OCI-LY7 (cell line): Measurements from ENCODE around the gene DOCK4. TPM values are rescaled to one million over a fixed set of nuclear protein-coding genes. Genes with fewer than 3 reads are reported as not detected.

ENCODE experiments used
- BruUV-seq: library from RNA; stranded (reverse); fragments of 400-500 nt; replicated peaks from 2 replicates; lab custom pipeline; 2021; lab: Mats Ljungman, UMichigan
- CTCF ChIA-PET: fragments of 300-600 bp; sonication (Branson Sonifier 250); formaldehyde crosslinking; loops from one replicate; lab custom pipeline; 2022; ENCODE audit warnings: antibody characterized with exemption; ENCODE audit not compliant: unreplicated experiment; lab: Charles Lee
- POLR2A ChIA-PET: fragments of 300-600 bp; sonication (Branson Sonifier 250); formaldehyde crosslinking; loops from one replicate; lab custom pipeline; 2022; ENCODE audit warnings: antibody characterized with exemption; lab: Charles Lee
- DNase-seq: peaks from one replicate; pipeline ENCODE4 v3.0.0-alpha.2; 2015; ENCODE audit warnings: low spot score
- H2AFZ ChIP-seq: fragments of 200-600 bp; sonication (generic), shearing (Covaris generic); 2 replicates; pipeline ENCODE4 v1.6.1; 2014; ENCODE audit warnings: mild to moderate bottlenecking, antibody characterized with exemption, low read length, moderate library complexity
- H3K27ac ChIP-seq: fragments of 200-600 bp; sonication (generic); 2 replicates; pipeline ENCODE4 v1.5.1; 2014; ENCODE audit warnings: mixed run types, low read depth, mild to moderate bottlenecking, moderate library complexity, low read length, inconsistent platforms; ENCODE audit not compliant: poor library complexity, severe bottlenecking
- H3K36me3 ChIP-seq: fragments of 200-600 bp; sonication (generic); 2 replicates; pipeline ENCODE4 v1.6.1; 2014; ENCODE audit warnings: mild to moderate bottlenecking, antibody characterized with exemption, low read length, moderate library complexity, mixed read lengths; ENCODE audit not compliant: insufficient read depth
- H3K4me1 ChIP-seq: fragments of 200-600 bp; sonication (generic); 2 replicates; pipeline ENCODE4 v1.5.1; 2014; ENCODE audit warnings: mild to moderate bottlenecking, low read length; ENCODE audit not compliant: insufficient read depth, poor library complexity, severe bottlenecking
- H3K4me2 ChIP-seq: fragments of 200-600 bp; sonication (generic); 2 replicates; pipeline ENCODE4 v1.6.1; 2014; ENCODE audit warnings: mild to moderate bottlenecking, low read length
- H3K4me3 ChIP-seq: fragments of 200-600 bp; sonication (generic); 2 replicates; pipeline ENCODE4 v1.5.1; 2014; ENCODE audit warnings: mild to moderate bottlenecking, low read depth, low read length; ENCODE audit not compliant: poor library complexity, severe bottlenecking
- H3K79me2 ChIP-seq: fragments of 200-600 bp; sonication (generic); 2 replicates; pipeline ENCODE4 v1.6.1; 2016; ENCODE audit warnings: low read depth, mild to moderate bottlenecking, low read length, moderate library complexity, mixed read lengths; ENCODE audit not compliant: insufficient read depth
- H3K9me2 ChIP-seq: fragments of 200-600 bp; sonication (generic); 2 replicates; pipeline ENCODE4 v1.6.1; 2016; ENCODE audit warnings: mild to moderate bottlenecking, low read length, mixed read lengths; ENCODE audit not compliant: insufficient read depth
- H3K9me3 ChIP-seq: fragments of 200-600 bp; sonication (generic); 2 replicates; pipeline ENCODE4 v1.6.1; 2014; ENCODE audit warnings: mild to moderate bottlenecking, mixed run types, low read length, mixed read lengths
- H4K20me1 ChIP-seq: fragments of 200-600 bp; sonication (generic); 2 replicates; pipeline ENCODE4 v1.6.1; 2014; ENCODE audit warnings: mild to moderate bottlenecking, antibody characterized with exemption, low read length, moderate library complexity, mixed read lengths; ENCODE audit not compliant: insufficient read depth
- EZH2phosphoT487 ChIP-seq: fragments of 200-600 bp; sonication (generic); IDR thresholded peaks from 2 replicates; pipeline ENCODE4 v1.6.1; 2018; ENCODE audit warnings: low read depth, borderline replicate concordance, mild to moderate bottlenecking, mixed run types, antibody characterized with exemption, low read length, moderate library complexity, mixed read lengths
- intact Hi-C: fragments of 100-400 bp; cut with micrococcal nuclease; formaldehyde crosslinking; loops from one replicate; pipeline ENCODE4 v1.10.0; 2022; ENCODE audit not compliant: unreplicated experiment
- total RNA-seq, 2 experiments: library from RNA; depleted of rRNA in 1 of 2; stranded (reverse); fragments of >200 nt in 1 of 2; shearing (Covaris generic) in 1 of 2; gene quantifications; 2 replicates each; pipeline ENCODE4 v1.2.3, GENCODE V29; 2014 to 2022
- TF ChIP-seq, protein P1 (sequence below): fragments of 200-600 bp; sonication (generic); conservative IDR thresholded peaks from 2 replicates; pipeline ENCODE4 v1.5.1; 2014; ENCODE audit warnings: mild to moderate bottlenecking, antibody characterized with exemption, low read length, moderate library complexity, mixed read lengths

Gene DOCK4
- total RNA-seq, 2 experiments from 2014 or later = 0.91 to 4.9 TPM

DNA sequence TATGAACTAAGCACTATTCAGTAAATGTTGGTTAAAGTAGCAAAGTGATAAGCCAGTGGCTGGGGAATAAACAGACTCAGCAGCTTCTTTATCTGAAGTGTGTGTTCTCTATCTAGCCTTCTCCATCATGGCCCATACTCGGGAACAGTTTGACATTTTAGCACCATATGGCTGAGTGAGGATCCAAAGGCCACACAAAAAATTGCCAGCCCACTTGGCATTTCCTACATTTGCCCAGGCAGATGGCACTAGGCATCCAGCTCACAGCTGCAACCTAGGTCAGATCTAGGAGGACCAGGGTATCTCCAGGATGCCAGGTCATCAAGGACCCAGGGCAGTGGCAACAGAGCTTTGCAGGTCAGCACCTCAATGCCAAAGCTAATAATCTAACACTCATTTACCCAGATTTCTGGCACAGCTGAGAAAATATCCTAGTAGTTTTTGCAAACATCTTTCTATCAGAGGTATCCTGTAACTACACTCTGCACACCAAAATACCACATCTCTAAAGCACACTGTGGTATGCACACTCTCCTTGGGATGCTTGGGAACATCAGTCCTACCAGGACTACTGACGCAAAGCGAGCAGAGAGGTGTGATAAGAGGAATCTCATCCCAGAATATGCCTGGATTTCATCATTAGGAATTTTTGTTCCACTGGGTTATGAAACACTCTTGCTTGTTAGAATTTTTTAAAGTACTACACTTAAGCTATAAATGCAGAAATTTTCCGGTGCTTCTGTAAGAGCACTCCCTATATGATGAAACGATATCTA, 61.7 kb downstream of the DOCK4 start:
- Histone ChIP-seq H4K20me1 (no peaks in the 10 kb centered on the region), H3K79me2 (no peaks in the 10 kb centered on the region), H3K4me2 (no peak overlapping the region), H3K27ac (no peak overlapping the region), H3K4me1 (no peaks in the 10 kb centered on the region), H3K9me3 (no peaks in the 10 kb centered on the region), H3K9me2 (no peaks in the 10 kb centered on the region), H2AFZ (no peak overlapping the region), H3K36me3 (no peaks in the 10 kb centered on the region), H3K4me3 (no peak overlapping the region)
- ChIA-PET CTCF (no interaction called here), POLR2A (interaction anchor here (0.7 kb wide), 2 partner anchors 55 to 150 kb away, joined by 3 to 4 read pairs; no protein-coding TSS in a partner anchor)
- no peak for TF ChIP-seq EZH2phosphoT487
- TF ChIP-seq, protein P1, sequence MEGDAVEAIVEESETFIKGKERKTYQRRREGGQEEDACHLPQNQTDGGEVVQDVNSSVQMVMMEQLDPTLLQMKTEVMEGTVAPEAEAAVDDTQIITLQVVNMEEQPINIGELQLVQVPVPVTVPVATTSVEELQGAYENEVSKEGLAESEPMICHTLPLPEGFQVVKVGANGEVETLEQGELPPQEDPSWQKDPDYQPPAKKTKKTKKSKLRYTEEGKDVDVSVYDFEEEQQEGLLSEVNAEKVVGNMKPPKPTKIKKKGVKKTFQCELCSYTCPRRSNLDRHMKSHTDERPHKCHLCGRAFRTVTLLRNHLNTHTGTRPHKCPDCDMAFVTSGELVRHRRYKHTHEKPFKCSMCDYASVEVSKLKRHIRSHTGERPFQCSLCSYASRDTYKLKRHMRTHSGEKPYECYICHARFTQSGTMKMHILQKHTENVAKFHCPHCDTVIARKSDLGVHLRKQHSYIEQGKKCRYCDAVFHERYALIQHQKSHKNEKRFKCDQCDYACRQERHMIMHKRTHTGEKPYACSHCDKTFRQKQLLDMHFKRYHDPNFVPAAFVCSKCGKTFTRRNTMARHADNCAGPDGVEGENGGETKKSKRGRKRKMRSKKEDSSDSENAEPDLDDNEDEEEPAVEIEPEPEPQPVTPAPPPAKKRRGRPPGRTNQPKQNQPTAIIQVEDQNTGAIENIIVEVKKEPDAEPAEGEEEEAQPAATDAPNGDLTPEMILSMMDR = no peak
- intact Hi-C loops = no loop called here
- BruUV-seq = no TSS peak
- DNase-seq = no peak

DNA sequence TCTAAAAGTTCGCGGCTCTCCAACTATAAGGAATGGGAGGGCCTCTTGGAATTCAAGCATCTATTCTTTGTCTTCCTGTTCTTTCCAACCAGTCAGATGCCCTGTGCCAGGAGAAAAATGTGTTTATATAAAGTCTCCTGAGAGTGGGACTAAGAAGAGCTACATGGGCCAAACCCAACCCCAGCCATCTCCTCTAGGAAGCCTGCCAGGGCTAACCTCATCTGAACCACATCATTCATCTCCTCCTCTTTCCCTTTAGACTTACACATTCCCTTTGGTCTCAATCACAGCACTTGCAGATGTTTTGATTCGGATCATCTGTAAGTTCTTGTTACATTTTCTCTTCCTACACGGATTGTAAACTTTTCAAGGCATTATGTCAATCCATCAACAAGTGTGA, 62.6 kb downstream of the DOCK4 start:
- POLR2A ChIA-PET = interaction anchor here (0.7 to 1.4 kb wide), 2 partner anchors 8 to 56 kb away, joined by 3 to 4 read pairs; no protein-coding TSS in a partner anchor
- no peak for TF ChIP-seq EZH2phosphoT487
- TF ChIP-seq, protein P1 = no peak
- Histone ChIP-seq H4K20me1 (no peaks in the 10 kb centered on the region), H3K4me3 (no peak overlapping the region), H3K79me2 (no peaks in the 10 kb centered on the region), H3K36me3 (no peaks in the 10 kb centered on the region), H3K9me2 (no peaks in the 10 kb centered on the region), H3K9me3 (no peaks in the 10 kb centered on the region), H3K4me2 (no peak overlapping the region), H3K4me1 (no peaks in the 10 kb centered on the region), H2AFZ (no peak overlapping the region), H3K27ac (no peak overlapping the region)
- intact Hi-C loops = no loop called here
- no peak for DNase-seq
- CTCF ChIA-PET = no interaction called here
- BruUV-seq = no TSS peak

DNA sequence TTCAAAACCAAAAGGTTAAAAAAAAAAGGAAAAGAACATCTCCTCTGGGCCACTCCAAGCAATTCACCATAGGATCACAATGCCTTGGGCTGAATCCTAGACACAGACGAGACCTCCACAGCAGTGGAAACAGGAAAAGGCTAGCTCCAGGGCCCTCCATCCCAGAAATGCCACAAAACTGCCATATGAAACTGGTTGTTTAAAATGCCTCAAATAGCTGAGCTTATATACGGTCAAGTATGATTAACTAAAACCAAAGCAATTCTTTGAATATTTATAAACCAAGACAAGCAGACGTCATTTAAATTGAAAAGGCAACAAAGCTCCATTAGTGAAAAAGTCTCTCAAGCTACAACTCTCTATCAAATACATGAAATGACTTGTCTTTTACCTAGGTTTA, 63.1 kb downstream of the DOCK4 start:
- no peak for TF ChIP-seq EZH2phosphoT487
- TF ChIP-seq, protein P1 = no peak
- H2AFZ ChIP-seq = no peak overlapping the region
- no peaks in the 10 kb centered on the region for H3K36me3 ChIP-seq
- intact Hi-C loops = no loop called here
- H3K9me3 ChIP-seq = no peaks in the 10 kb centered on the region
- no peak overlapping the region for H3K4me2 ChIP-seq
- H3K27ac ChIP-seq = no peak overlapping the region
- ChIA-PET POLR2A (interaction anchor here (1.4 kb wide), 1 partner anchor 9 kb away, joined by 3 read pairs; no protein-coding TSS in a partner anchor), CTCF (no interaction called here)
- no peaks in the 10 kb centered on the region for H3K4me1 ChIP-seq
- no peak overlapping the region for H3K4me3 ChIP-seq
- BruUV-seq = no TSS peak
- DNase-seq = no peak
- H3K9me2 ChIP-seq = no peaks in the 10 kb centered on the region
- no peaks in the 10 kb centered on the region for H4K20me1 ChIP-seq
- H3K79me2 ChIP-seq = no peaks in the 10 kb centered on the region
